ENCODE results near the gene TKTL1. TPM values are rescaled to one million over a fixed set of nuclear protein-coding genes. Genes with fewer than 3 reads are reported as not detected.

Gene TKTL1
- total and polyA plus RNA-seq, 2 experiments from 2014 or later: not detected

DNA sequence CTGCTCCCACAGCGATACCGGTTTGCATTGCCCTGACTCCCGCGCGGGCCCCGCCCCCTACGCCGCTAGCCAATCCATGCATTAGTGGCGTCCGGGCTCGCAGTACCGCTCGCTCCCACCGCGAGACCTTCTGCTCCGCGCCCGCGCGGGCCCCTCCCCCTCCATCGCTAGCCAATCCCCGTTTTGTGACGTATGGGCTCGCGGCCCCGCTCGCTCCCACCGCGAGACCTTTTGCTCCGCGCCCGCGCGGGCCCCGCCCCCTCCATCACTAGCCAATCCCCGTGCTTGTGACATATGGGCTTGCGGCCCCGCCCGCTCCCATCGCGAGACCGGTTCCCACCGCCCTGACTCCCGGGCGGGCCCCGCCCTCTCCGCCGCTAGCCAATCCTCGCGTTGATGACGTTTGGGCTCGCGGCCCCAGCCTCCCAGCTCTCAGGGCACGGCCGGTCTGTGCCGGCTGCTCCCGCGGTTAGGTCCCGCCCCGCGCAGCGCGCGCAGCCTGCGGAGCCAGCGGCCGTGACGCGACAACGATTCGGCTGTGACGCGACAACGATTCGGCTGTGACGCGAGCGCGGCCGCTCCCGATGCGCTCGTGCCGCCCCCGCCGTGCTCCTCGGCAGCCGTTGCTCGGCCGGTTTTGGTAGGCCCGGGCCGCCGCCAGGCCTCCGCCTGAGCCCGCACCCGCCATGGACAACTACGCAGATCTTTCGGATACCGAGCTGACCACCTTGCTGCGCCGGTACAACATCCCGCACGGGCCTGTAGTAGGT lies 83.4 kb downstream of the TKTL1 start, which contains the start of gene EMD:
Gene EMD, plus strand, starts transcription at position 497 of the 770 bp plus-strand sequence. Its CDS starts 190 bp downstream, at position 687.
- peak within 1 kb of the TSS; percentile 97 for H3K27ac ChIP-seq (ENCODE audit: low read depth)
- H2AFZ ChIP-seq: no peak within 1 kb of the TSS
- Mint-ChIP-seq H3K36me3 (ENCODE audit: low read depth) (peaks cover 20% of the 10 kb centered on the region), H3K4me3 (peak within 1 kb of the TSS; percentile 87), H3K27ac (peak within 1 kb of the TSS; percentile 97), H3K9me3 (no peaks in the 10 kb centered on the region), H3K27me3 (ENCODE audit: insufficient read depth, low read depth, poor library complexity) (peaks cover 10% of the 10 kb centered on the region), H3K4me1 (peaks cover 13% of the 10 kb centered on the region)
- DNase-seq (ENCODE audit: low spot score) (peak; percentile 96), ATAC-seq (peak; percentile 71)
- peaks cover 11% of the 10 kb centered on the region for H3K79me2 ChIP-seq (replicated peaks; ENCODE audit: insufficient read depth)
- H3K4me1 ChIP-seq (ENCODE audit: insufficient read depth): peaks cover 4% of the 10 kb centered on the region; the same call in 1 of the 2 replicates
- H3F3A ChIP-seq (replicated peaks; ENCODE audit: low read depth): 0 out of 2 replicates have a peak, but pooled peaks cover under 1% of the 10 kb centered on the region
- peak; percentile 68 for TF ChIP-seq POLR2AphosphoS5 (IDR thresholded peaks at IDR 0.05; ENCODE audit: low read depth)
- TF ChIP-seq, protein P1, sequence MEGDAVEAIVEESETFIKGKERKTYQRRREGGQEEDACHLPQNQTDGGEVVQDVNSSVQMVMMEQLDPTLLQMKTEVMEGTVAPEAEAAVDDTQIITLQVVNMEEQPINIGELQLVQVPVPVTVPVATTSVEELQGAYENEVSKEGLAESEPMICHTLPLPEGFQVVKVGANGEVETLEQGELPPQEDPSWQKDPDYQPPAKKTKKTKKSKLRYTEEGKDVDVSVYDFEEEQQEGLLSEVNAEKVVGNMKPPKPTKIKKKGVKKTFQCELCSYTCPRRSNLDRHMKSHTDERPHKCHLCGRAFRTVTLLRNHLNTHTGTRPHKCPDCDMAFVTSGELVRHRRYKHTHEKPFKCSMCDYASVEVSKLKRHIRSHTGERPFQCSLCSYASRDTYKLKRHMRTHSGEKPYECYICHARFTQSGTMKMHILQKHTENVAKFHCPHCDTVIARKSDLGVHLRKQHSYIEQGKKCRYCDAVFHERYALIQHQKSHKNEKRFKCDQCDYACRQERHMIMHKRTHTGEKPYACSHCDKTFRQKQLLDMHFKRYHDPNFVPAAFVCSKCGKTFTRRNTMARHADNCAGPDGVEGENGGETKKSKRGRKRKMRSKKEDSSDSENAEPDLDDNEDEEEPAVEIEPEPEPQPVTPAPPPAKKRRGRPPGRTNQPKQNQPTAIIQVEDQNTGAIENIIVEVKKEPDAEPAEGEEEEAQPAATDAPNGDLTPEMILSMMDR (conservative IDR thresholded peaks at IDR 0.05; ENCODE audit: low read depth in 2 of 2): no peak
- TF ChIP-seq CREB1 (CRISPR knock-in tag; IDR thresholded peaks at IDR 0.05; ENCODE audit: low read depth): peak; percentile 96
- no peaks in the 10 kb centered on the region for H3K9me2 ChIP-seq (ENCODE audit: insufficient read depth)
- H3K36me3 ChIP-seq (ENCODE audit: insufficient read depth): no peaks in the 10 kb centered on the region
- peak within 1 kb of the TSS; percentile 75 for H3K4me3 ChIP-seq
- no peaks in the 10 kb centered on the region for H4K20me1 ChIP-seq (replicated peaks; ENCODE audit: insufficient read depth)
- peak within 1 kb of the TSS; percentile 80 for H3K4me2 ChIP-seq
- no peaks in the 10 kb centered on the region for H3K27me3 ChIP-seq (ENCODE audit: insufficient read depth)

DNA sequence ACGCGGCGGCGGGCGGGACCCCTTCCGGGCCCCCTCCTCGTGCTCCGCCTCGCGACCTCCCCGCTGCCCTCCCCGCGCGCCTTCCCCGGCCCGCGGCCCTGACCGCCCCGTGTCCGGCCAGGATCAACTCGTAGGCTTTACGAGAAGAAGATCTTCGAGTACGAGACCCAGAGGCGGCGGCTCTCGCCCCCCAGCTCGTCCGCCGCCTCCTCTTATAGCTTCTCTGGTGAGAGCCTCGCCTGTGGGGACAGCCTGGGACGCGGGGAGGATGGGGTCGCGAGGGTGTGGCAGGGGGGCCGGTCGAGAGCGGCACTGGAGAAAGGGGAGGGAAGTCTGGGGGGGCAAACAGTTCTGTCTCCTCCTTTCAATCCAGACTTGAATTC lies 84.0 kb downstream of the TKTL1 start:
- ATAC-seq: no peak
- H3K9me3 Mint-ChIP-seq: no peaks in the 10 kb centered on the region
- TF ChIP-seq CREB1 (CRISPR knock-in tag; IDR thresholded peaks at IDR 0.05; ENCODE audit: low read depth) (no peak), STAT1 (IDR thresholded peaks at IDR 0.05; ENCODE audit: unreplicated experiment) (no peak), POLR2AphosphoS5 (IDR thresholded peaks at IDR 0.05; ENCODE audit: low read depth) (no peak), EZH2 (IDR thresholded peaks at IDR 0.05; ENCODE audit: low read depth, unreplicated experiment) (no peak), ZNF331 (CRISPR knock-in tag; IDR thresholded peaks at IDR 0.05; ENCODE audit: low read depth) (no peak), NANOG (IDR thresholded peaks at IDR 0.05; ENCODE audit: borderline replicate concordance) (no peak), EZH2phosphoT487 (IDR thresholded peaks at IDR 0.05; ENCODE audit: unreplicated experiment) (no peak), ZNF114 (CRISPR knock-in tag; IDR thresholded peaks at IDR 0.05) (no peak), JUNB (IDR thresholded peaks at IDR 0.05; ENCODE audit: unreplicated experiment) (no peak)
- TF ChIP-seq, protein P2, sequence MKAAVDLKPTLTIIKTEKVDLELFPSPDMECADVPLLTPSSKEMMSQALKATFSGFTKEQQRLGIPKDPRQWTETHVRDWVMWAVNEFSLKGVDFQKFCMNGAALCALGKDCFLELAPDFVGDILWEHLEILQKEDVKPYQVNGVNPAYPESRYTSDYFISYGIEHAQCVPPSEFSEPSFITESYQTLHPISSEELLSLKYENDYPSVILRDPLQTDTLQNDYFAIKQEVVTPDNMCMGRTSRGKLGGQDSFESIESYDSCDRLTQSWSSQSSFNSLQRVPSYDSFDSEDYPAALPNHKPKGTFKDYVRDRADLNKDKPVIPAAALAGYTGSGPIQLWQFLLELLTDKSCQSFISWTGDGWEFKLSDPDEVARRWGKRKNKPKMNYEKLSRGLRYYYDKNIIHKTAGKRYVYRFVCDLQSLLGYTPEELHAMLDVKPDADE (IDR thresholded peaks at IDR 0.05): no peak
- TF ChIP-seq, protein P1 (conservative IDR thresholded peaks at IDR 0.05; ENCODE audit: low read depth in 2 of 2): no peak

More for the DNA sequence above, 84.0 kb downstream of the TKTL1 start:
- Mint-ChIP-seq H3K36me3 (ENCODE audit: low read depth) (peaks cover 20% of the 10 kb centered on the region), H3K27ac (peak overlapping the region; percentile 97), H3K4me3 (peak overlapping the region; percentile 87), H3K4me1 (peaks cover 16% of the 10 kb centered on the region), H3K27me3 (ENCODE audit: insufficient read depth, low read depth, poor library complexity) (peaks cover 12% of the 10 kb centered on the region)
- Histone ChIP-seq H3K4me1 (ENCODE audit: insufficient read depth) (peaks cover 4% of the 10 kb centered on the region; the same call in 1 of the 2 replicates), H3K79me2 (replicated peaks; ENCODE audit: insufficient read depth) (peaks cover 11% of the 10 kb centered on the region), H3F3A (replicated peaks; ENCODE audit: low read depth) (no peaks in the 10 kb centered on the region), H3K36me3 (ENCODE audit: insufficient read depth) (no peaks in the 10 kb centered on the region), H3K9me2 (ENCODE audit: insufficient read depth) (no peaks in the 10 kb centered on the region), H3K4me3 (peak overlapping the region; percentile 75), H4K20me1 (replicated peaks; ENCODE audit: insufficient read depth) (no peaks in the 10 kb centered on the region), H3K27me3 (ENCODE audit: insufficient read depth) (no peaks in the 10 kb centered on the region), H2AFZ (no peak overlapping the region), H3K27ac (ENCODE audit: low read depth) (peak overlapping the region; percentile 97), H3K4me2 (peak overlapping the region; percentile 80)
- no peak for DNase-seq (ENCODE audit: low spot score)
